ENCODE results near the gene SBF2. TPM values are rescaled to one million over a fixed set of nuclear protein-coding genes. Genes with fewer than 3 reads are reported as not detected.

The SBF2 gene
- total and polyA plus RNA-seq, 2 of the 13 experiments (the other 11 are each of a cell fraction or from before 2014, with no cell fraction given): 24.0 to 45.8 TPM

GRCh38 chr11:9758637-9759518 lies 535.1 kb downstream of the SBF2 start (continued):
- TF ChIP-seq TRIM24 (CRISPR knock-in tag; IDR thresholded peaks at IDR 0.05): no peak
- peak; percentile 47; the same call in 1 of the 2 replicates for TF ChIP-seq ZNF350 (CRISPR knock-in tag; IDR thresholded peaks at IDR 0.05; ENCODE audit: borderline replicate concordance, low read depth)
- peak; percentile 73 for TF ChIP-seq GFI1 (CRISPR knock-in tag; IDR thresholded peaks at IDR 0.05; ENCODE audit: borderline replicate concordance)
- 0 out of 2 replicates have a peak, but pooled peaks have one; percentile 35 for TF ChIP-seq ARHGAP35 (CRISPR knock-in tag; IDR thresholded peaks at IDR 0.05; ENCODE audit: borderline replicate concordance)
- no peak for TF ChIP-seq ISX (CRISPR knock-in tag; conservative IDR thresholded peaks at IDR 0.05)
- TF ChIP-seq CCDC6 (CRISPR knock-in tag; IDR thresholded peaks at IDR 0.05): no peak
- TF ChIP-seq AKAP8 (CRISPR knock-in tag; IDR thresholded peaks at IDR 0.05): 0 out of 2 replicates have a peak, but pooled peaks have one; percentile 25
- peak; percentile 37; the same call in 1 of the 2 replicates for TF ChIP-seq ELF3 (CRISPR knock-in tag; IDR thresholded peaks at IDR 0.05)
- no peak for TF ChIP-seq ZBTB40 (IDR thresholded peaks at IDR 0.05)
- TF ChIP-seq ZBTB40 (CRISPR knock-in tag; IDR thresholded peaks at IDR 0.05): peak; percentile 21; the same call in 1 of the 2 replicates
